ENCODE data around the gene CCDC9.

GRCh38 chr19:47284324-47284899 lies 28.1 kb downstream of the CCDC9 start:
- TF ChIP-seq YY1 (IDR thresholded peaks at IDR 0.05; ENCODE audit: insufficient read depth, insufficient read length) (no peak), ZNF274 (IDR thresholded peaks at IDR 0.05; ENCODE audit: low read depth, low read length) (no peak)
